ENCODE results near the gene DENND1B.
A peak's percentile ranks its signal among the peaks of the same experiment; 100 is the strongest.

DENND1B gene

GRCh38 chr1:197775282-197776262 lies at the start of gene DENND1B:
Gene DENND1B (minus strand): TSS chr1:197775480. CDS start chr1:197775155, 325 bp downstream.
- DNase-seq = peak; percentile 86

GRCh38 chr1:197814306-197814705 lies 39.0 kb upstream of the DENND1B start:
- DNase-seq = no peak

- no peak for DNase-seq
Measured at GRCh38 chr1:197813741-197814140, 38.5 kb upstream of the DENND1B start.

- DNase-seq = no peak
Measured at GRCh38 chr1:197811769-197812168, 36.5 kb upstream of the DENND1B start.

- no peak for DNase-seq
Measured at GRCh38 chr1:197810812-197811211, 35.5 kb upstream of the DENND1B start.

- DNase-seq = peak; percentile 8
Measured at GRCh38 chr1:197808880-197809279, 33.6 kb upstream of the DENND1B start.

GRCh38 chr1:197807739-197808453 lies 32.6 kb upstream of the DENND1B start:
- DNase-seq = no peak

- DNase-seq = no peak
Measured at GRCh38 chr1:197807216-197807615, 31.9 kb upstream of the DENND1B start.

GRCh38 chr1:197806718-197807117 lies 31.4 kb upstream of the DENND1B start:
- no peak for DNase-seq

- DNase-seq = no peak
Measured at GRCh38 chr1:197801684-197802083, 26.4 kb upstream of the DENND1B start.

GRCh38 chr1:197801111-197801482 lies 25.8 kb upstream of the DENND1B start:
- DNase-seq = no peak

- DNase-seq = no peak
Measured at GRCh38 chr1:197800379-197801110, 25.3 kb upstream of the DENND1B start.

- DNase-seq = no peak
Measured at GRCh38 chr1:197799271-197799670, 24.0 kb upstream of the DENND1B start.

GRCh38 chr1:197798492-197798891 lies 23.2 kb upstream of the DENND1B start:
- no peak for DNase-seq

- DNase-seq = no peak
Measured at GRCh38 chr1:197797010-197797409, 21.7 kb upstream of the DENND1B start.

GRCh38 chr1:197788741-197789739 lies 13.8 kb upstream of the DENND1B start:
- DNase-seq = no peak

- no peak for DNase-seq
Measured at GRCh38 chr1:197787623-197788536, 12.6 kb upstream of the DENND1B start.

GRCh38 chr1:197787056-197787455 lies 11.8 kb upstream of the DENND1B start:
- DNase-seq = no peak

- DNase-seq = no peak
Measured at GRCh38 chr1:197786280-197786679, 11.0 kb upstream of the DENND1B start.

GRCh38 chr1:197783510-197783948 lies 8.2 kb upstream of the DENND1B start:
- DNase-seq = no peak

All from retina (tissue), 1 donor.